Duodenal mucosa (tissue), 2 donors: Measurements from ENCODE around the gene SIT1.
"Not testable (repeated sequence)": the region's sequence is repeated elsewhere in the genome, so short reads cannot be mapped to it uniquely, and the experiment has no call there.

ENCODE experiments used
- H3K27ac ChIP-seq: one replicate; pipeline ENCODE4 v1.7.0; 2013; ENCODE audit warnings: low read depth, low read length
- H3K27me3 ChIP-seq, 2 donors: one replicate each; pipeline ENCODE4 v1.7.0; 2013; ENCODE audit warnings: low read length in 2 of 2, control low read depth in 1 of 2; ENCODE audit not compliant: insufficient read depth in 2 of 2, control insufficient read depth in 1 of 2
- H3K36me3 ChIP-seq, 2 donors: one replicate each; pipeline ENCODE4 v1.7.0; 2013; ENCODE audit warnings: low read length in 2 of 2, control low read depth in 1 of 2; ENCODE audit not compliant: insufficient read depth in 2 of 2, control insufficient read depth in 1 of 2
- H3K4me1 ChIP-seq, 2 donors: one replicate each; pipeline ENCODE4 v1.7.0; 2013; ENCODE audit warnings: low read length in 2 of 2, control low read depth in 1 of 2; ENCODE audit not compliant: insufficient read depth in 2 of 2, control insufficient read depth in 1 of 2
- H3K4me3 ChIP-seq, 2 donors: one replicate each; pipeline ENCODE4 v1.7.0; 2013; ENCODE audit warnings: low read length in 2 of 2, low read depth in 1 of 2
- H3K9ac ChIP-seq, 2 donors: one replicate each; pipeline ENCODE4 v1.7.0; 2013; ENCODE audit warnings: low read length in 2 of 2, low read depth in 1 of 2
- H3K9me3 ChIP-seq, 2 donors: one replicate each; pipeline ENCODE4 v1.7.0; 2013; ENCODE audit warnings: low read length in 2 of 2, control low read depth in 1 of 2; ENCODE audit not compliant: control insufficient read depth in 1 of 2

SIT1 gene

DNA sequence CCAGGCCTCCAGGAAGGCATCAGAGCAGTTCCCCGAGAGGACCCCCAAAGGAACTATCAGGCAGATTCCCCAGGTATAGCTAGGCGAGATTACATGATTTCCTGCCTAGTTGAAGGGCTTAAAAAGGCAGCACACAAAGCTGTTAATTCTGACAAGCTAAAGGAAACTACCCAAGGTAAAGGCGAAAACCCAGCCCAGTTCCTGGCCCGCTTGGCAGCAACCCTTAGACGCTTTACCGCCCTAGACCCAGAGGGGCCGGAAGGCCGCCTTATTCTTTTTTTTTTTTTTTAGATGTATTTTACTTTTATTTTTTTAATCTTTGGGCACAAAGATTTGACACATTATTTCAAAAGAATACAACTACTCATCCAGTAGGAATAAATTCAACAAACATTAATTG, 12.0 kb downstream of the SIT1 start:
- H3K36me3 ChIP-seq, H3K9ac ChIP-seq, H3K27ac ChIP-seq, H3K4me1 ChIP-seq, H3K4me3 ChIP-seq, H3K27me3 ChIP-seq, H3K9me3 ChIP-seq: not testable (repeated sequence)

DNA sequence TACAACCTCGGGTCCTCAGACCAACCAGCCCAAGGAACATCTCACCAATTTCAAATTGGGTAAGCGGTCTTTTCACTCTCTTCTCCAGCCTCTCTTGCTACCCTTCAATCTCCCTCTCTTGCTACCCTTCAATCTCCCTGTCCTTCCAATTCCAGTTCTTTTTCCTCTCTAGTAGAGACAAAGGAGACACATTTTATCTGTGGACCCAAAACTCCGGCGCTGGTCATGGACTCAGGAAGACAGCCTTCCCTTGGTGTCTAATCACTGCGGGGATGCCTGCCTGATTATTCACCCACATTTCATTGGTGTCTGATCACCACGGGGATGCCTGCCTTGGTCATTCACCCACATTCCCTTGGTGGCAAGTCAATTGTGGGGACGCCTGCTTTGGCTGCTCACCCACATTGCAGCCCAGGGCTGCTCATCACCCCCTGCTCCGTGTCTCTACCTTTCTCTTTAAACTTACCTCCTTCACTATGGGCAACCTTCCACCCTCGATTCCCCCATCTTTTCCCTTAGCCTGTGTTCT, 13.2 kb downstream of the SIT1 start:
- not testable (repeated sequence) for H3K27ac ChIP-seq, H3K4me1 ChIP-seq

DNA sequence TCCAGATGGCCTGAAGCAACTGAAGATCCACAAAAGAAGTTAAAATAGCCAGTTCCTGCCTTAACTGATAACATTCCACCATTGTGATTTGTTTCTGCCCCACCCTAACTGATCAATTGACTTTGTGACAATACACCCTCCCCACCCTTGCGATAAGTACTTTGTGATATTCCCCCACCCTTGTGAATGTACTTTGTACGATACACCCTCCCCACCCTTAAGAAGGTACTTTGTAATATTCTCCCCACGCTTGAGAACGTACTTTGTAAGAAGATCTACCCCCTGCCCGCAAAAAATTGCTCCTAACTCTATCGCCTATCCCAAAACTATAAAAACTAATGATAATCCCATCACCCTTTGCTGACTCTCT, 13.9 kb downstream of the SIT1 start:
- H3K9ac ChIP-seq, H3K27ac ChIP-seq, H3K4me3 ChIP-seq, H3K36me3 ChIP-seq, H3K27me3 ChIP-seq, H3K4me1 ChIP-seq, H3K9me3 ChIP-seq: not testable (repeated sequence)

More for the DNA sequence above, 13.2 kb downstream of the SIT1 start:
- not testable (repeated sequence) for H3K9me3 ChIP-seq, H3K27me3 ChIP-seq, H3K36me3 ChIP-seq, H3K4me3 ChIP-seq, H3K9ac ChIP-seq

DNA sequence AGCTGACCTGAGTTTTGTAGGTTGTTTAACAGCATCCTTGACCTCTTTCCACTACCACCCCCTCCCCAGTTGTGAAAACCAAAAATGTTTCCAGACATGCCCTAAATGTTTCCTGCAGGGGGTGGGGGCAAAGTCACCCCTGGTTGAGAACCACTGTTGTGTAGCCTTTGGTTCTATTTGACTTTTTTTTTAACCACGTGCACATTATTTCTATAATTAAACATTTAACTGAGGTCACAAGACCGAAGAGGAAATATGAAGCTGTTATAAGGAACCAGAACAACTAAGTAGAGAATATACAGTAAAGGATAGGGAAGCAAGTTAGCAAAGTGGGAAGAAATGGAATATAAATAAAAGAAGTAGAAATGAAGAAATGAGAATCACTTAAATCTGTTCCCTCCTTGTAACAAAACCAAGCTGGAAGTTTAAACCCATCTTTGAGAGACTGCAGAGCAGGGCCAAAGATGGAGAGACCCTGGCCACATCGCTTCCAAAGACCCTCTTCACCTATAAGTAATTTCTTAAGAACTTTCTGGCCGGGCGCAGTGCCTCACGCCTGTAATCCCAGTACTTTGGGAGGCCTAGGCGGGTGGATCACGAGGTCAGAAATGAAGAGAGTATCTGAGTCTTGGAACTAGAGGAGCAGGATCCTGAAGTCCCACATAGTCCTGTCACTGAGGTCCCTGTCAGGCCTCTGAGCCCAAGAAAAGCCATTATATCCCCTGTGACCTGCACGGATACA, 14.4 kb downstream of the SIT1 start:
- H3K27ac ChIP-seq = no peak overlapping the region
- H3K4me1 ChIP-seq = no peaks in the 10 kb centered on the region
- no peaks in the 10 kb centered on the region for H3K27me3 ChIP-seq
- H3K4me3 ChIP-seq = no peak overlapping the region
- H3K9ac ChIP-seq = no peak overlapping the region
- no peaks in the 10 kb centered on the region for H3K36me3 ChIP-seq
- H3K9me3 ChIP-seq = no peaks in the 10 kb centered on the region

DNA sequence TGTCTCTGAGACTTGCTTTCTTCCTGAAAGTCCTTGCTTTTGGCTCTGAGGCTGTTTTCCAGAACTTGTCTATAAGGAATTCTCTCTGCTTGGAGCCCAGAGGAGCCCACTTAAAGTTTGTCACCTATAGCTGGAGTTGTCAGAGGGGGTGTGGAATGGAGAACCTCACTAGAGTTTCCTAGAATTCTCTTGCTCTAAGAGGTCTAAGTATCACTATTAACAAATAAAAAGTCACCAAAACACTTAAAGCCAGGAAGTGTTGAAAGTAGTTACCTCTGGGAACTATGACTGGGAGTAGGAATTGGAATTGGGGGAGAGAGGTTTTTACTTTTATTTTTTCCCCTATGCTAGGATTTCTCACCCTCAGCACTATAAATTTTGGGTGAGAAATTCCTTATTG, 15.0 kb downstream of the SIT1 start:
- Histone ChIP-seq H3K27me3 (no peaks in the 10 kb centered on the region), H3K4me1 (no peaks in the 10 kb centered on the region), H3K9me3 (no peaks in the 10 kb centered on the region), H3K9ac (no peak overlapping the region), H3K4me3 (no peak overlapping the region), H3K36me3 (no peaks in the 10 kb centered on the region), H3K27ac (no peak overlapping the region)

DNA sequence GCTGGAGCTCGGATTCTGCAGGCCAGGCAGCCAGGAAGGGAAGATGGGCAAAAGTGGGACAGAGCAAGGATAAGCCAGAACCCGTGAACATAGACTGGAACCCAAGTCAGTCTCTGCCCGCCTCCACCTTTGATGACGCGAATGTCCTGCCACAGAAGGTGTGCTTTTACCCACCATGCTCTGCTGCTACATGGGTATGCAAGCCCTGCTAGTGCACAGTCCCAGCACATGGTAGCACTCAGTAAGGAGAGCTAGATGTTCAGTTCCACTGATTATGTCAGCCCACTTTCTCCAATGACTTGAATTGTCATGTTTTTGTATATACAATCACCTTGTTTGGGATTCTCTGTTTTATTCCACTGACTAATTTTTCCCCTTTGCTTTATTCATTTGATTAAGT, 21.1 kb downstream of the SIT1 start:
- no peaks in the 10 kb centered on the region for H3K27me3 ChIP-seq
- H3K36me3 ChIP-seq = no peaks in the 10 kb centered on the region
- H3K27ac ChIP-seq = no peak overlapping the region
- H3K4me1 ChIP-seq = no peaks in the 10 kb centered on the region
- no peak overlapping the region for H3K4me3 ChIP-seq
- no peaks in the 10 kb centered on the region for H3K9me3 ChIP-seq
- no peak overlapping the region for H3K9ac ChIP-seq

DNA sequence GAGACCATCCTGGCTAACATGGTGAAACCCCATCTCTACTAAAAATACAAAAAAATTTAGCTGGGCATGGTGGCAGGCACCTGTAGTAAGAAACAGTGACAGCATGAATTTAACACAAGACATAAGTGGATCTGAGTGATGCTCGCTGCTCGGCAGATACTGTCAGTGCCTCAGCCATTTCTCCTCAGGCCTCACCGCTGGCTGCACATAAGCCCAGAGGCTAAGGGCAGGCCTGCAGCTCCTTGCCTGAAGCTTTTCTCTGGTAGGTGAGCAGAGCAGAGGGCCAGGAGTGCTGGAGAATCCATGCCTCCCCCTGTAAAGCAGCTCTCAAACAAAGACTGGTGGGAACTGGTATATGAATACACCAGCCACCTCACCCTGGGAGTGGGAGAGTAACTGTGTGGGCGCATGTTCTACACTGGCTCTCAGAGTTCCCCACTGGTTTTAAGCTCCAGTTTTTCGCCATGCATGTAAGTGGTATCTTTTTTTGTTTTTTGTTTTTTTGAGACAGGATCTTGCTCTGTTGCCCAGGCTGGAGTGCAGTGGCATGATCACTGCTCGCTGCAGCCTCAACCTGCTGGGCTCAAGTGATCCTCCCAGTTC, 22.2 kb downstream of the SIT1 start:
- no peaks in the 10 kb centered on the region for H3K4me1 ChIP-seq
- no peaks in the 10 kb centered on the region for H3K27me3 ChIP-seq
- H3K36me3 ChIP-seq = no peaks in the 10 kb centered on the region
- H3K9ac ChIP-seq = no peak overlapping the region
- no peak overlapping the region for H3K4me3 ChIP-seq
- no peak overlapping the region for H3K27ac ChIP-seq
- H3K9me3 ChIP-seq = no peaks in the 10 kb centered on the region

DNA sequence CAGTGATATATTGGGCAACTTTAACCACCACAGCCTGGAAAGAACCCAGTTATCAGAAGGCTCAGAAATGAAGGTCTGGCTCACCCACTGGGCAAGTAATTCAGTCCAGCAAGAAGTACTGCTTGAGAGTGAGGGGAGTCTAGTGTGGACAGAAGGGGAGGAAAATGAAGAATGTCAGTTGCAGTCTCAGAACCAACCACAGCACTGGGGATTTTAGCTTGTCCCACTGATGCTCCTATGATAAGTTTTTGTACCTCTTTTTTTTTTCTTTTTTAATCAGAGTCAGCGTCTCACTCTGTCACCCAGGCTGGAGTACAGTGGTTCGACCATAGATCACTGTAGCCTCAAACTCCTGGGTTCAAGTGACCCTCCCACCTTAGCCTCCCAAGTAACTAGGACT, 23.2 kb downstream of the SIT1 start:
- no peaks in the 10 kb centered on the region for H3K9me3 ChIP-seq

DNA sequence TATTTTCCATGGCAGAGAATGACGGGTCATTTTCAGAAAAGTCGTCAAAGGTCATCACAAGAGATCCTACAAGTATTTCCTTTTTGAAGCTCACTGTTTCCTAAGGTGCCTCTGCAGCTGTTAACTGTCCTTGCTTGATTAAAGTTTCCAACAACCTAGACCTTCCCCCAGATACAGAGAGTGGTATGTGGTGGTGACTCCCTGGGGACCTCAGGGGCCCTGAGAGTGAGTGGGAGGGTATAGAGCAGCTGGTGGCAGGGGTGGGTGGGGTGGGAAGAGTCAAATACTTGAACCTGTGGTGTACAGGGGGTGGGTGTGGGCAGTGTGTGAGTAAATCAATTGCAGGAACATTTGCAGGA, 31.0 kb downstream of the SIT1 start:
- Histone ChIP-seq H3K36me3 (no peaks in the 10 kb centered on the region), H3K9me3 (no peaks in the 10 kb centered on the region), H3K27me3 (peaks cover 3% of the 10 kb centered on the region in 2 donors), H3K27ac (no peak overlapping the region), H3K9ac (no peak overlapping the region), H3K4me1 (peaks cover 4 to 19% of the 10 kb centered on the region in 2 donors), H3K4me3 (no peak overlapping the region)

More for the DNA sequence above, 23.2 kb downstream of the SIT1 start:
- Histone ChIP-seq H3K9ac (no peak overlapping the region), H3K27ac (no peak overlapping the region), H3K27me3 (no peaks in the 10 kb centered on the region), H3K36me3 (no peaks in the 10 kb centered on the region), H3K4me1 (no peaks in the 10 kb centered on the region), H3K4me3 (no peak overlapping the region)

DNA sequence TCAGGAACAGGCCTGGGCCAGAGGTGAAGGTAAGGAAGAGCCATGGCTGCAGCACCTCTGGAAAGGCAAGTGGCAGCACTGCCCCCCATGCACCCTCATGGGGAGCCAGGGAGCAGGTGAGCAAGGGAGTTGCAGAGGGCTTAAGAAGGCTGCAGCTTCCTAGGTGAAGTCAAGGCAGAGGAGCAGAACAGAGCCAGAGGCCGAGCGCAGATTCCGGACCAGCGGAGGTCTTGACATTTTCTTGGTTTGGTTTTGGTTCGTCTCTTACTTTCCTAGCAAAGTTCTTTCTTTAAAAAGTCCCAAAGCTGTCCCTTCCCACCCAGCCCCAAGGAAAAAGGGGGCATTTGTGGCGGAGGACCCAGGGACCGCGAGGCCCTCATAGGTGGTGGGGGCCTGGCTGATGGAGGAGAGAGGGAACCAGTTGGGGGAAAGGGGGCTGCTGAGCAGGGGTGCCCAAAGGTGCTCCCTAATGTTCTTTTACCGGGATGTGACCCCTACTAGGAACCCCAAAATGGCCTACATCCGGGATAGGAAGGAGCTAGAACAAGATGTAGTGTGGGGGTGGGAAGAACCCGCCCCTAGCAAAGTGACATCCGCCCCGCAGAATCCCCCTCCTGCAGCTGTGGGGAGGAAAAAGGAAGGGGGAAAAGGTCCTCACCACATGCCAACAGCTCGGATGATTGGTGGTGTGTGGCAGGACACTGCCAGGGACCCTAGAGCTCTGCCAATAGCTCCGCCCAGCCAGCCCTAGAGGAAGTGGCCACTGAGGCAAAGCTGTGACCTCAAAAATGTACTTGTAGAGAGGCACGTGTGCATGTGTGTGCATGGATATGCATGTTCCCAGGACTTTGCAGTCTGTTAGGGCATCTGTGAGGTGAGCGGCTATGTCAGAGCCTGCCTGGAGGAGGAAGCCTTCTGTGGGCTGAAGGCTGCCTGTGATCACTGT, 31.6 kb downstream of the SIT1 start:
- Histone ChIP-seq H3K4me1 (peaks cover 4 to 19% of the 10 kb centered on the region in 2 donors), H3K9me3 (no peaks in the 10 kb centered on the region), H3K36me3 (no peaks in the 10 kb centered on the region), H3K4me3 (no peak overlapping the region), H3K9ac (no peak overlapping the region), H3K27me3 (peaks cover 3% of the 10 kb centered on the region in 2 donors), H3K27ac (no peak overlapping the region)
